Mononuclear cell (primary cell): ENCODE results near the gene CFAP20. TPM values are rescaled to one million over a fixed set of nuclear protein-coding genes. Genes with fewer than 3 reads are reported as not detected.
"Not testable (repeated sequence)": the region's sequence is repeated elsewhere in the genome, so short reads cannot be mapped to it uniquely, and the experiment has no call there.

ENCODE experiments used
- H3K27me3 ChIP-seq: 2 replicates; pipeline ENCODE4 v1.6.0; 2011; ENCODE audit warnings: low read length, control low read depth; ENCODE audit not compliant: insufficient read depth
- H3K4me1 ChIP-seq: 2 replicates; pipeline ENCODE4 v1.5.1; 2011; ENCODE audit warnings: mild to moderate bottlenecking, low read length, control low read depth; ENCODE audit not compliant: insufficient read depth
- H3K4me3 ChIP-seq: 2 replicates; pipeline ENCODE4 v1.5.1; 2011; ENCODE audit warnings: mild to moderate bottlenecking, low read length, moderate library complexity
- H3K9me3 ChIP-seq: 2 replicates; pipeline ENCODE4 v1.5.1; 2011; ENCODE audit warnings: low read depth, mild to moderate bottlenecking, control low read depth, low read length
- total RNA-seq: library from RNA; depleted of rRNA; stranded (reverse); fragments of >200 nt; gene quantifications from one replicate; pipeline ENCODE4 v1.2.3, GENCODE V29; 2012

The CFAP20 gene
- total RNA-seq, 1 donor, result 70.0 TPM

- not testable (repeated sequence) for H3K27me3 ChIP-seq, H3K4me3 ChIP-seq, H3K9me3 ChIP-seq, H3K4me1 ChIP-seq
Observed at GRCh38 chr16:58095575-58095960, 33.6 kb downstream of the CFAP20 start.

- Histone ChIP-seq H3K9me3 (no peaks in the 10 kb centered on the region), H3K27me3 (no peaks in the 10 kb centered on the region), H3K4me3 (no peak overlapping the region), H3K4me1 (no peaks in the 10 kb centered on the region)
Observed at GRCh38 chr16:58094791-58095574, 34.2 kb downstream of the CFAP20 start.

GRCh38 chr16:58094026-58094425, 35.2 kb downstream of the CFAP20 start:
- Histone ChIP-seq H3K4me1 (no peaks in the 10 kb centered on the region), H3K9me3 (no peaks in the 10 kb centered on the region), H3K27me3 (no peaks in the 10 kb centered on the region), H3K4me3 (no peak overlapping the region)

GRCh38 chr16:58090396-58090795, 38.8 kb downstream of the CFAP20 start:
- not testable (repeated sequence) for H3K9me3 ChIP-seq, H3K4me1 ChIP-seq, H3K4me3 ChIP-seq, H3K27me3 ChIP-seq

GRCh38 chr16:58088091-58088490, 41.1 kb downstream of the CFAP20 start:
- Histone ChIP-seq H3K9me3 (no peaks in the 10 kb centered on the region), H3K27me3 (no peaks in the 10 kb centered on the region), H3K4me1 (no peaks in the 10 kb centered on the region), H3K4me3 (no peak overlapping the region)

- Histone ChIP-seq H3K9me3 (no peaks in the 10 kb centered on the region), H3K4me3 (no peak overlapping the region), H3K27me3 (no peaks in the 10 kb centered on the region), H3K4me1 (no peaks in the 10 kb centered on the region)
Observed at GRCh38 chr16:58087209-58087913, 41.8 kb downstream of the CFAP20 start.

- Histone ChIP-seq H3K9me3 (no peaks in the 10 kb centered on the region), H3K4me3 (no peak overlapping the region), H3K27me3 (no peaks in the 10 kb centered on the region)
Observed at GRCh38 chr16:58086381-58087208, 42.6 kb downstream of the CFAP20 start.

GRCh38 chr16:58085584-58086251, 43.5 kb downstream of the CFAP20 start:
- Histone ChIP-seq H3K4me3 (no peak overlapping the region), H3K4me1 (no peaks in the 10 kb centered on the region), H3K27me3 (no peaks in the 10 kb centered on the region), H3K9me3 (no peaks in the 10 kb centered on the region)

More at GRCh38 chr16:58086381-58087208, 42.6 kb downstream of the CFAP20 start:
- no peaks in the 10 kb centered on the region for H3K4me1 ChIP-seq

- H3K27me3 ChIP-seq, result no peaks in the 10 kb centered on the region
- H3K4me3 ChIP-seq, result no peak overlapping the region
- no peaks in the 10 kb centered on the region for H3K9me3 ChIP-seq
- H3K4me1 ChIP-seq, result no peaks in the 10 kb centered on the region
Observed at GRCh38 chr16:58085171-58085570, 44.0 kb downstream of the CFAP20 start.

GRCh38 chr16:58084635-58085034, 44.5 kb downstream of the CFAP20 start:
- no peaks in the 10 kb centered on the region for H3K9me3 ChIP-seq
- no peaks in the 10 kb centered on the region for H3K27me3 ChIP-seq
- H3K4me3 ChIP-seq, result no peak overlapping the region
- no peaks in the 10 kb centered on the region for H3K4me1 ChIP-seq

- no peaks in the 10 kb centered on the region for H3K4me1 ChIP-seq
- H3K4me3 ChIP-seq, result no peak overlapping the region
- H3K9me3 ChIP-seq, result no peaks in the 10 kb centered on the region
- H3K27me3 ChIP-seq, result no peaks in the 10 kb centered on the region
Observed at GRCh38 chr16:58082381-58082780, 46.8 kb downstream of the CFAP20 start.

GRCh38 chr16:58080657-58081056, 48.5 kb downstream of the CFAP20 start:
- H3K4me1 ChIP-seq, H3K9me3 ChIP-seq, H3K4me3 ChIP-seq, H3K27me3 ChIP-seq: not testable (repeated sequence)

- no peaks in the 10 kb centered on the region for H3K4me1 ChIP-seq
- no peak overlapping the region for H3K4me3 ChIP-seq
- no peaks in the 10 kb centered on the region for H3K9me3 ChIP-seq
- H3K27me3 ChIP-seq, result no peaks in the 10 kb centered on the region
Observed at GRCh38 chr16:58077796-58078195, 51.4 kb downstream of the CFAP20 start.

GRCh38 chr16:58076514-58076913, 52.7 kb downstream of the CFAP20 start:
- Histone ChIP-seq H3K4me1 (no peaks in the 10 kb centered on the region), H3K9me3 (no peaks in the 10 kb centered on the region), H3K4me3 (no peak overlapping the region), H3K27me3 (no peaks in the 10 kb centered on the region)

- no peak overlapping the region for H3K4me3 ChIP-seq
- H3K4me1 ChIP-seq, result no peaks in the 10 kb centered on the region
- H3K9me3 ChIP-seq, result no peaks in the 10 kb centered on the region
- no peaks in the 10 kb centered on the region for H3K27me3 ChIP-seq
Observed at GRCh38 chr16:58074657-58075056, 54.5 kb downstream of the CFAP20 start.
